Nephron (organoid): Measurements from ENCODE around the gene CD300LB.

Experiments
- H3K27ac Mint-ChIP-seq, 3 experiments: 2 replicates each; pipeline ENCODE4 v1.8.0; 2020; ENCODE audit warnings: mixed read lengths in 3 of 3, mild to moderate bottlenecking in 2 of 3, moderate library complexity in 1 of 3
- H3K27me3 Mint-ChIP-seq: 2 replicates; pipeline ENCODE4 v1.8.0; 2021; ENCODE audit warnings: low read depth, mild to moderate bottlenecking, moderate library complexity, mixed read lengths
- H3K36me3 Mint-ChIP-seq: 2 replicates; pipeline ENCODE4 v1.8.0; 2020; ENCODE audit warnings: low read depth, mixed read lengths
- H3K4me1 Mint-ChIP-seq: 2 replicates; pipeline ENCODE4 v1.8.0; 2020; ENCODE audit warnings: mixed read lengths
- H3K4me3 Mint-ChIP-seq, 3 experiments: 2 replicates each; pipeline ENCODE4 v1.8.0; 2020; ENCODE audit warnings: mild to moderate bottlenecking in 3 of 3, mixed read lengths in 3 of 3, moderate library complexity in 2 of 3
- H3K9me3 Mint-ChIP-seq: 2 replicates; pipeline ENCODE4 v1.8.0; 2020; ENCODE audit warnings: mixed read lengths
- CTCF ChIP-seq, 3 experiments: fragments of 200-600 bp; sonication (generic); IDR thresholded peaks; one replicate each; pipeline ENCODE4 v1.5.0; 2021; ENCODE audit warnings: antibody characterized with exemption in 3 of 3; ENCODE audit not compliant: unreplicated experiment in 3 of 3

CD300LB gene

DNA sequence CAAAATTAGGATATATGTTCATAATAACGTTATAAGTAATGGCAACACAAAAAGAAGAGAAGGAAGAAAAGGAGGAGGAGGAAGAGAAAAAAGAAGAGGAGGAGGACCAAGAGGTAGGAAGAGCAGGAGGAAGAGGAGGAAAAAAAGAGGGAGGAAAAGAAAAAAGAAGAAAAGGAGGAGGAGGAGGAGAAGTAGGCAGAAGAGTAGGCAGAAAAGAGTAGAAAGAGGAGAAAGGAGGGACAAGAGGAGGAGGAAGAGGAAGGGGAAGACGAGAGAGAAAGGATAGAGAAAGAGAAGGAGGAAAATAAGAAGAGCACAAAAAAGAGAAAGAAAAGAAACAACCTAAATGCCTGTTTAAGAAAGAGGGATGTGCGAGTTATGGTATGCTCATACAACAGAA is 5.6 kb upstream of the CD300LB start:
- no peak overlapping the region for H3K4me3 Mint-ChIP-seq
- H3K27ac Mint-ChIP-seq: no peak overlapping the region
- TF ChIP-seq CTCF (IDR thresholded peaks at IDR 0.05; ENCODE audit: unreplicated experiment in 3 of 3): no peak

GRCh38 chr17:74532115-74532514 is 840 bp upstream of the CD300LB start:
- peaks cover 35% of the 10 kb centered on the region for H3K27me3 Mint-ChIP-seq
- no peak for TF ChIP-seq CTCF (IDR thresholded peaks at IDR 0.05; ENCODE audit: unreplicated experiment in 3 of 3)
- no peak overlapping the region for H3K4me3 Mint-ChIP-seq
- peaks cover 4% of the 10 kb centered on the region for H3K9me3 Mint-ChIP-seq
- H3K36me3 Mint-ChIP-seq: no peaks in the 10 kb centered on the region
- H3K27ac Mint-ChIP-seq: no peak overlapping the region
- H3K4me1 Mint-ChIP-seq: no peaks in the 10 kb centered on the region

More for the DNA sequence above, 5.6 kb upstream of the CD300LB start:
- Mint-ChIP-seq H3K27me3 (peaks cover 42% of the 10 kb centered on the region), H3K9me3 (peaks cover 4% of the 10 kb centered on the region), H3K4me1 (no peaks in the 10 kb centered on the region), H3K36me3 (no peaks in the 10 kb centered on the region)

- no peaks in the 10 kb centered on the region for H3K36me3 Mint-ChIP-seq
Measured at GRCh38 chr17:74530831-74531150, 484 bp downstream of the CD300LB start.

DNA sequence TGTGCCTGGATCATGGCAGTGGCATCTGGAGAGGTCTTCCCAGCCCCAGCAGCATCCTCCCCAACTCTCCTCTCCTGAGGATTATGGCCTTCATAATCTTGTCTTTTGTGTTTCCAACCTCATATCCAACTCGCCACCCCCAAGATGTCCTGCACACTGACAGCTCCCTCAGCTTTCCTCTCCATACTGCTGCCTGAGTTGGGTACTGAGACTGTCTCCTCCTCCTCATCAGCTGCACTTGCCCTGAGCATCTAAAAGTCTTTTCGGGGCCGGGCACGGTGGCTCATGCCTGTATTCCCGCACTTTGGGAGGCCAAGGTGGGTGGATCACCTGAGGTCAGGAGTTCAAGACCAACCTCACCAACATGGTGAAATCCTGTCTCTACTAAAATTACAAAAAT is 2.0 kb downstream of the CD300LB start:
- no peaks in the 10 kb centered on the region for H3K36me3 Mint-ChIP-seq
- TF ChIP-seq CTCF (IDR thresholded peaks at IDR 0.05; ENCODE audit: unreplicated experiment in 3 of 3): no peak
- H3K9me3 Mint-ChIP-seq: no peaks in the 10 kb centered on the region

More at GRCh38 chr17:74530831-74531150, 484 bp downstream of the CD300LB start:
- Mint-ChIP-seq H3K4me1 (no peaks in the 10 kb centered on the region), H3K27me3 (peaks cover 34% of the 10 kb centered on the region), H3K9me3 (peaks cover 4% of the 10 kb centered on the region), H3K4me3 (no peak overlapping the region), H3K27ac (no peak overlapping the region)
- TF ChIP-seq CTCF (IDR thresholded peaks at IDR 0.05; ENCODE audit: unreplicated experiment in 3 of 3): no peak

DNA sequence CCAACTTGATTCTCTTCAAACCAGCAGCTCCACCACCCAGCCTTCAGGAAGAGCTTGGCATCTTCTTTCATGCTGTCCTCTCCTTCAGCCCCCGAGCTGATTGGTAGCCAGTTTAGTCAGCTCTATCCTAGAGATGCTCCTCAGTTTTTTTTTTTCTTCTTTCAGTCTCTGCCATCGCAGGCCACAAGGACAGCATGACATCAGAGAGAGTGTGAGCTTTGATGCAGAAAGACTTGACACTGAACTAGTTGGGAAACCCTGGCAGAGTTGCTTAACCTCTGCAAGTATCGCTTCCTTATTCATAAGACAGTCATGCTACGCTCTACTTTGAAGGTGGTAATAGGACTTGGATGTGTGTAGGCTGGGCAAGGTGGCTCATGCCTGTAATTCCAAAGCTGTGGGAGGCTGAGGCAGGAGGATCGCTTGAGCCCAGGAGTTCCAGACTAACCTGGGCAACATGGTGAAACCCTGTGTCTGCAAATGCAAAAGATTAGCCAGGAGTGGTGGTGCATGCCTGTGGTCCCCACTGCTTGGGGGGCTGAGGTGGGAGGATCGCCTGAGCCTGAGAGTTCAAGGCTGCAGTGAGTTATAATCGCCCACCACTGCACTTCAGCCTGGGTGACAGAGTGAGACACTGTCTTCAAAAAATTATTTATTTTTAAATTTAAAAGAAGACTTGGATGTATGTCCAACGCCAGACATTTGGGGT is 2.6 kb downstream of the CD300LB start:
- Mint-ChIP-seq H3K4me3 (no peak overlapping the region), H3K9me3 (no peaks in the 10 kb centered on the region), H3K27me3 (peaks cover 44% of the 10 kb centered on the region), H3K36me3 (no peaks in the 10 kb centered on the region), H3K27ac (no peak overlapping the region), H3K4me1 (no peaks in the 10 kb centered on the region)
- no peak for TF ChIP-seq CTCF (IDR thresholded peaks at IDR 0.05; ENCODE audit: unreplicated experiment in 3 of 3)

More for the DNA sequence above, 2.0 kb downstream of the CD300LB start:
- no peak overlapping the region for H3K27ac Mint-ChIP-seq
- H3K27me3 Mint-ChIP-seq: peaks cover 42% of the 10 kb centered on the region
- H3K4me1 Mint-ChIP-seq: no peaks in the 10 kb centered on the region
- no peak overlapping the region for H3K4me3 Mint-ChIP-seq

GRCh38 chr17:74527756-74528155 is 3.5 kb downstream of the CD300LB start:
- Mint-ChIP-seq H3K4me1 (no peaks in the 10 kb centered on the region), H3K27ac (no peak overlapping the region), H3K36me3 (no peaks in the 10 kb centered on the region), H3K9me3 (no peaks in the 10 kb centered on the region), H3K4me3 (no peak overlapping the region), H3K27me3 (peaks cover 51% of the 10 kb centered on the region)
- TF ChIP-seq CTCF (IDR thresholded peaks at IDR 0.05; ENCODE audit: unreplicated experiment in 3 of 3): no peak
